ENCODE results near the gene TUBA8.
"Not testable (repeated sequence)": the region's sequence is repeated elsewhere in the genome, so short reads cannot be mapped to it uniquely, and the experiment has no call there.

TUBA8 gene

GRCh38 chr22:18110194-18110953, at the start of gene TUBA8:
TSS of gene TUBA8 (plus strand) at chr22:18110809. CDS start at chr22:18110866, 57 bp downstream.
- DNase-seq: peak; percentile 9

GRCh38 chr22:18062421-18062820, 48.2 kb upstream of the TUBA8 start:
- DNase-seq: no peak

GRCh38 chr22:18063306-18063705, 47.3 kb upstream of the TUBA8 start:
- DNase-seq: no peak

- DNase-seq: not testable (repeated sequence)
Measured at GRCh38 chr22:18063715-18064114, 46.9 kb upstream of the TUBA8 start.

- no peak for DNase-seq
Measured at GRCh38 chr22:18064636-18065035, 46.0 kb upstream of the TUBA8 start.

GRCh38 chr22:18065256-18065655, 45.4 kb upstream of the TUBA8 start:
- no peak for DNase-seq

GRCh38 chr22:18066181-18066859, 44.3 kb upstream of the TUBA8 start:
- no peak for DNase-seq

GRCh38 chr22:18067121-18067520, 43.5 kb upstream of the TUBA8 start:
- no peak for DNase-seq

- no peak for DNase-seq
Measured at GRCh38 chr22:18067548-18068341, 42.9 kb upstream of the TUBA8 start.

- no peak for DNase-seq
Measured at GRCh38 chr22:18068381-18068988, 42.1 kb upstream of the TUBA8 start.

GRCh38 chr22:18069041-18069440, 41.6 kb upstream of the TUBA8 start:
- no peak for DNase-seq

- DNase-seq: no peak
Measured at GRCh38 chr22:18070041-18070440, 40.6 kb upstream of the TUBA8 start.

GRCh38 chr22:18070556-18071306, 39.9 kb upstream of the TUBA8 start:
- no peak for DNase-seq

- not testable (repeated sequence) for DNase-seq
Measured at GRCh38 chr22:18071307-18071967, 39.2 kb upstream of the TUBA8 start.

GRCh38 chr22:18071968-18072310, 38.7 kb upstream of the TUBA8 start:
- DNase-seq: no peak

GRCh38 chr22:18073467-18073866, 37.1 kb upstream of the TUBA8 start:
- DNase-seq: no peak

GRCh38 chr22:18073927-18074326, 36.7 kb upstream of the TUBA8 start:
- not testable (repeated sequence) for DNase-seq

GRCh38 chr22:18075101-18075719, 35.4 kb upstream of the TUBA8 start:
- DNase-seq: no peak

- peak; percentile 82 for DNase-seq
Measured at GRCh38 chr22:18075720-18076497, 34.7 kb upstream of the TUBA8 start.

- no peak for DNase-seq
Measured at GRCh38 chr22:18077087-18077638, 33.4 kb upstream of the TUBA8 start.
